ENCODE measurements around the gene MBD3L2. TPM values are rescaled to one million over a fixed set of nuclear protein-coding genes. Genes with fewer than 3 reads are reported as not detected.
"Not testable (repeated sequence)": the region's sequence is repeated elsewhere in the genome, so short reads cannot be mapped to it uniquely, and the experiment has no call there.

The MBD3L2 gene
- total RNA-seq, 1 donor from 2014 or later, result not detected

- Mint-ChIP-seq H3K4me3 (ENCODE audit: unreplicated experiment) (no peak overlapping the region), H3K27me3 (ENCODE audit: low read depth) (no peaks in the 10 kb centered on the region), H3K9me3 (ENCODE audit: low read depth) (no peaks in the 10 kb centered on the region), H3K36me3 (ENCODE audit: low read depth) (no peaks in the 10 kb centered on the region), H3K4me1 (ENCODE audit: low read depth) (peaks cover 13% of the 10 kb centered on the region), H3K27ac (ENCODE audit: unreplicated experiment) (no peak overlapping the region)
- no peak for DNase-seq (ENCODE audit: low spot score)
- TF ChIP-seq, protein P1, sequence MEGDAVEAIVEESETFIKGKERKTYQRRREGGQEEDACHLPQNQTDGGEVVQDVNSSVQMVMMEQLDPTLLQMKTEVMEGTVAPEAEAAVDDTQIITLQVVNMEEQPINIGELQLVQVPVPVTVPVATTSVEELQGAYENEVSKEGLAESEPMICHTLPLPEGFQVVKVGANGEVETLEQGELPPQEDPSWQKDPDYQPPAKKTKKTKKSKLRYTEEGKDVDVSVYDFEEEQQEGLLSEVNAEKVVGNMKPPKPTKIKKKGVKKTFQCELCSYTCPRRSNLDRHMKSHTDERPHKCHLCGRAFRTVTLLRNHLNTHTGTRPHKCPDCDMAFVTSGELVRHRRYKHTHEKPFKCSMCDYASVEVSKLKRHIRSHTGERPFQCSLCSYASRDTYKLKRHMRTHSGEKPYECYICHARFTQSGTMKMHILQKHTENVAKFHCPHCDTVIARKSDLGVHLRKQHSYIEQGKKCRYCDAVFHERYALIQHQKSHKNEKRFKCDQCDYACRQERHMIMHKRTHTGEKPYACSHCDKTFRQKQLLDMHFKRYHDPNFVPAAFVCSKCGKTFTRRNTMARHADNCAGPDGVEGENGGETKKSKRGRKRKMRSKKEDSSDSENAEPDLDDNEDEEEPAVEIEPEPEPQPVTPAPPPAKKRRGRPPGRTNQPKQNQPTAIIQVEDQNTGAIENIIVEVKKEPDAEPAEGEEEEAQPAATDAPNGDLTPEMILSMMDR (IDR thresholded peaks at IDR 0.05), result no peak
These were observed 14.8 kb downstream of the MBD3L2 start for GRCh38 chr19:7063764-7064418.

DNA sequence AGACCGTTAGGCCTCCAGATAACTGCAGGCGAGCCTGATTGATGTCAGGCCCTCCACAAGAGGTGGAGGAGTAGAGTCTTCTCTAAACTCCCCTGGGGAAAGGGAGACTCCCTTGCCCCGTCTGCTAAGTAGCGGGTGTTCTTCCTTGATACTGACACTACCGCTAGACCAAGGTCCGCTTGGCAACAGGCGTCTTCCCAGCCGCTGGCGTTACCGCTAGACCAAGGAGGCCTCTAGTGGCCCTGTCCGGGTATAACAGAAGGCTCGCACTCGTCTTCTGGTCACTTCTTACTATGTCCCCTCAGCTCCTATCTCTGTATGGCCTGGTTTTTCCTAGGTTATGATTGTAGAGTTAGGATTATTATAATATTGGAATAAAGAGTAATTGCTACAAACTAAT lies 18.0 kb downstream of the MBD3L2 start:
- H3K27me3 Mint-ChIP-seq (ENCODE audit: low read depth); DNase-seq (ENCODE audit: low spot score); H3K4me3 Mint-ChIP-seq (ENCODE audit: unreplicated experiment); H3K27ac Mint-ChIP-seq (ENCODE audit: unreplicated experiment); H3K9me3 Mint-ChIP-seq (ENCODE audit: low read depth); H3K36me3 Mint-ChIP-seq (ENCODE audit: low read depth): not testable (repeated sequence)
- peaks cover 20% of the 10 kb centered on the region for H3K4me1 Mint-ChIP-seq (ENCODE audit: low read depth)
- TF ChIP-seq, protein P1 (IDR thresholded peaks at IDR 0.05), result peak; percentile 55

- Mint-ChIP-seq H3K4me1 (ENCODE audit: low read depth) (peaks cover 24% of the 10 kb centered on the region), H3K4me3 (ENCODE audit: unreplicated experiment) (no peak overlapping the region), H3K36me3 (ENCODE audit: low read depth) (peaks cover 9% of the 10 kb centered on the region), H3K27me3 (ENCODE audit: low read depth) (no peaks in the 10 kb centered on the region), H3K27ac (ENCODE audit: unreplicated experiment) (no peak overlapping the region), H3K9me3 (ENCODE audit: low read depth) (no peaks in the 10 kb centered on the region)
- DNase-seq (ENCODE audit: low spot score), result no peak
- TF ChIP-seq, protein P1 (IDR thresholded peaks at IDR 0.05), result no peak
These were observed 18.6 kb downstream of the MBD3L2 start for GRCh38 chr19:7067716-7068115.

- Mint-ChIP-seq H3K4me3 (ENCODE audit: unreplicated experiment) (peak overlapping the region; percentile 94), H3K27ac (ENCODE audit: unreplicated experiment) (peak overlapping the region; percentile 92), H3K4me1 (ENCODE audit: low read depth) (peaks cover 24% of the 10 kb centered on the region), H3K36me3 (ENCODE audit: low read depth) (peaks cover 14% of the 10 kb centered on the region), H3K27me3 (ENCODE audit: low read depth) (no peaks in the 10 kb centered on the region), H3K9me3 (ENCODE audit: low read depth) (no peaks in the 10 kb centered on the region)
- TF ChIP-seq, protein P1 (IDR thresholded peaks at IDR 0.05), result no peak
- no peak for DNase-seq (ENCODE audit: low spot score)
These were observed 19.5 kb downstream of the MBD3L2 start for GRCh38 chr19:7068599-7068998.

DNA sequence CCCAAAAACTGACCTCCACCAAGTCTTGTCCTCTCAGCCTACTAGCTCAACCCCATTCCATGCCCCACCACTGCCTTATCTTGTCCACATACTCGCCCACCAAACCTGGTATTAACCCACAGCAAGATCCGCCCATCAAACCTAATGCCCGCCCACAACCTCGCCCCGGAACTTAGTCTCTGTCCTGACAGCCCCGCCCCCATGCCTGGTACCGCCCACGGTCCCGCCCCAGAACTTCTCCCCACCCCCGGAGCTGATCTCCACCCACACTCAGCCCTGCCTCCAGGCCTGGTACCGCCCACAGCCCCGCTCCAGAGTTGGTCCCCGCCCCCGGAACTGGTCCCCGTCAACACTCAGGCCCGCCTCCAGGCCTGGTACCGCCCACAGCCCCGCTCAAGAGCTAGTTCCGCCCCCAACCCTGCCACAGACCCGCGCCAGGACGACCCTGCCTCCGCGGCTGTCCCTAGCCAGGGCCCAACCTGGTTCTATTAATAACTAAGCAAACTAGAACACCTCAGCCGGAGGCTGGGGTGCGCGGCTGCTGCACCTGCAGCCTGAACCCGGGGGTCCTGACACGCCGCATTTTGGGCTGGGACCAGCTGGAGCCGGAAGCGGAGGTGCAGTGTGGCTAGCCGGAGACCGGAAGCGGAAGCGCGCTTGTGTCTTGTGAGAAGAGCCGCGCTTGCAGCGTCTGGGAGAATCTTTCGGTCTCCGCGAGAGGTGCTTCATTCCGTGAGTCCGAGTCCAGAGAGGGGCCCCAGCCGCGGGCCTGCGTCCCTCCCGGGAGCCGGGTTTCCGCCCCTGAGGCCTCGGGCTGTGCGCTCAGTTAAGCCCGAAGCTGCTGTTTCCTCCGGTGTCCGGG lies 20.2 kb downstream of the MBD3L2 start, which contains the start of gene ZNF557:
Gene ZNF557 (plus strand): TSS at position 662 of the 862 bp plus-strand sequence. CDS start 5,372 bp downstream, outside the sequence.
- Mint-ChIP-seq H3K4me3 (ENCODE audit: unreplicated experiment) (peak within 1 kb of the TSS; percentile 94), H3K36me3 (ENCODE audit: low read depth) (peaks cover 18% of the 10 kb centered on the region), H3K4me1 (ENCODE audit: low read depth) (peaks cover 24% of the 10 kb centered on the region), H3K27ac (ENCODE audit: unreplicated experiment) (peak within 1 kb of the TSS; percentile 92), H3K27me3 (ENCODE audit: low read depth) (no peaks in the 10 kb centered on the region), H3K9me3 (ENCODE audit: low read depth) (no peaks in the 10 kb centered on the region)
- peak; percentile 99 for DNase-seq (ENCODE audit: low spot score)
- TF ChIP-seq, protein P1 (IDR thresholded peaks at IDR 0.05), result no peak

Data from chondrocyte (in vitro differentiated cells).